Endothelial cell of hepatic sinusoid (primary cell): ENCODE results near the gene HIF1AN.
"Not testable (repeated sequence)": the region's sequence is repeated elsewhere in the genome, so short reads cannot be mapped to it uniquely, and the experiment has no call there.

Source experiments
- in situ Hi-C: cut with HindIII; loops from 2 replicates; pipeline ENCODE4 v1.10.0; 2017; ENCODE audit warnings: low sequenced_read_pairs

Gene HIF1AN

GRCh38 chr10:100561005-100561404 lies 25.3 kb downstream of the HIF1AN start:
- in situ Hi-C loops: no loop called here

- in situ Hi-C loops: no loop called here
Measured at GRCh38 chr10:100562008-100562672, 26.4 kb downstream of the HIF1AN start.

- in situ Hi-C loops: no loop called here
Measured at GRCh38 chr10:100565206-100565985, 29.7 kb downstream of the HIF1AN start.

- in situ Hi-C loops: no loop called here
Measured at GRCh38 chr10:100566561-100566960, 30.8 kb downstream of the HIF1AN start.

GRCh38 chr10:100567249-100567648 lies 31.5 kb downstream of the HIF1AN start:
- in situ Hi-C loops: no loop called here

GRCh38 chr10:100567826-100568225 lies 32.1 kb downstream of the HIF1AN start:
- in situ Hi-C loops: no loop called here

- in situ Hi-C loops: no loop called here
Measured at GRCh38 chr10:100568912-100569311, 33.2 kb downstream of the HIF1AN start.

GRCh38 chr10:100569687-100570481 lies 34.1 kb downstream of the HIF1AN start:
- in situ Hi-C loops: no loop called here

- in situ Hi-C loops: no loop called here
Measured at GRCh38 chr10:100570506-100570905, 34.8 kb downstream of the HIF1AN start.

- in situ Hi-C loops: no loop called here
Measured at GRCh38 chr10:100571084-100571856, 35.5 kb downstream of the HIF1AN start.

- in situ Hi-C loops: not testable (repeated sequence)
Measured at GRCh38 chr10:100575146-100575545, 39.4 kb downstream of the HIF1AN start.

- in situ Hi-C loops: no loop called here
Measured at GRCh38 chr10:100575585-100576281, 40.0 kb downstream of the HIF1AN start.

DNA sequence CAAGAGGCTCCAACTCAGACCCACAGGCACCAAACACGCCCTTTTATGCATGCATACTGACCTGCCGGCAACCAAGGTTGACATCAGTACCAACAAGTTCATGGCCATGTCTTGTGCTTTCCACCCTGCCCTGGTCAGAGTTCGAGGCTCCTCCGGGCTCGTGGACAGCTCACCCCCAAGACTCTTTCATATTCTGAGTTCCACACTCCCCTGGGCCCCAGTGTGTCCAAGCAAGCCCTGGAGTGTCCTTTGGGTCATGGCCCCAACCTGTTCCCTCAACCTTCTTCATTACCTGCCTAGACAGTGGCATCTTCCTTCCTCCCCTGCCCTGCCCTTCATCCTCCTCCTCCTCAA lies 40.5 kb downstream of the HIF1AN start:
- in situ Hi-C loops: no loop called here

GRCh38 chr10:100579261-100580090 lies 43.7 kb downstream of the HIF1AN start:
- in situ Hi-C loops: no loop called here

DNA sequence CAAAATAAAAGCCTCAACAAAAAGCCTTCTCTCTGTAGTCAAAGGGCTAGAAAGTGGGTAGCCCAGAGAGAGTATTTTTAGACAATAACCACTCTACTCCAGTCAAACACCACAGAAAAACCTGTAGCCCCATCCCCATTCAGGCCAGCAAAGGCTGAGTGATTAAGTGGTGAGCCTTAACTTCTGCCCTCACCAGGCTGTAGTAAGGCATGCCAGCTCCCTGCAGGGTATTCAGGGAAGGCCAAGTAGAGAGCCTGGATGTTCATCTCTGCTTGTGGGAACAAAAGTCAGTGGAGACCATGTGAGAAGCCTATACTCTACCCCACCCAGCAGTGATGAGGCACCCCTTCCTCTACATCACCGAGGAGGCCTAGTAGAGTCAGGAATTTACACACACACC lies 51.2 kb downstream of the HIF1AN start:
- in situ Hi-C loops: no loop called here

DNA sequence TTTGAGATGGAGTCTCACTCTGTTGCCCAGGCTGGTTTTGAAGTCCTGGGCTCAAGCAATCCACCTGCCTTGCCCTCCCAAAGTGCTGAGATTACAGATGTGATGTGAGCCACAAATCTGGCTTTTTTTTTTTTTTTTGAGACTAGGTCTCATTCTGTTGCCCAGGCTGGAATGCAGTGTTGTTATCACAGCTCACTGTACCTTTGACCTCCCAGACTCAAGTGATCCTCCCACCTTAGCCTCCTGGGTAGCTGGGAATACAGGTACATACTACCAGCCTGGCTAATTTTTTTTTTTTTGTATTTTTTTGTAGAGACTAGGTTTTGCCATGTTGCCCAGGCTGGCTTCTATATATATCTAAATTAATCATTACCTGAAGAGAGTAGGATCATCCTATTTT lies 62.4 kb downstream of the HIF1AN start:
- in situ Hi-C loops: no loop called here

GRCh38 chr10:100600218-100600617 lies 64.5 kb downstream of the HIF1AN start:
- in situ Hi-C loops: no loop called here

- in situ Hi-C loops: no loop called here
Measured at GRCh38 chr10:100607439-100607838, 71.7 kb downstream of the HIF1AN start.
